NCI-H774 (cell line): ENCODE results near the gene PTPN11.

Source experiments
- DNase-seq: peaks from one replicate; lab custom pipeline; 2025; lab: John Stamatoyannopoulos, UW

The PTPN11 gene

GRCh38 chr12:112543751-112544150 lies 125.0 kb downstream of the PTPN11 start:
- DNase-seq: no peak

GRCh38 chr12:112546339-112546738 lies 127.6 kb downstream of the PTPN11 start:
- DNase-seq: no peak

GRCh38 chr12:112546996-112547395 lies 128.2 kb downstream of the PTPN11 start:
- DNase-seq: no peak

GRCh38 chr12:112549031-112549430 lies 130.3 kb downstream of the PTPN11 start:
- no peak for DNase-seq

GRCh38 chr12:112551681-112552080 lies 132.9 kb downstream of the PTPN11 start:
- no peak for DNase-seq

GRCh38 chr12:112555621-112556233 lies 137.0 kb downstream of the PTPN11 start:
- no peak for DNase-seq

GRCh38 chr12:112557951-112558630 lies 139.3 kb downstream of the PTPN11 start:
- DNase-seq: no peak
